HepG2 (cell line): Measurements from ENCODE around the gene APOC1. TPM values are rescaled to one million over a fixed set of nuclear protein-coding genes. Genes with fewer than 3 reads are reported as not detected.
A peak's percentile ranks its signal among the peaks of the same experiment; 100 is the strongest.

Experiments
- HNF1B ChIP-seq: sonication (generic); formaldehyde crosslinking; IDR thresholded peaks from 2 replicates; pipeline ENCODE4 v1.5.1; 2020; ENCODE audit warnings: mild to moderate bottlenecking, moderate library complexity, missing genetic modification reagents
- HNRNPL ChIP-seq: fragments of 200-400 bp; formaldehyde crosslinking; IDR thresholded peaks from 2 replicates; pipeline ENCODE4 v1.6.1; 2017; ENCODE audit warnings: mild to moderate bottlenecking, low read depth, low read length
- ISX ChIP-seq: sonication (generic); formaldehyde crosslinking; conservative IDR thresholded peaks from 2 replicates; pipeline ENCODE4 v1.5.0; 2020; ENCODE audit warnings: missing genetic modification reagents
- MED13 ChIP-seq: sonication (generic); formaldehyde crosslinking; IDR thresholded peaks from 2 replicates; pipeline ENCODE4 v1.5.0; 2020; ENCODE audit warnings: missing genetic modification reagents
- MIXL1 ChIP-seq: IDR thresholded peaks from 2 replicates; pipeline ENCODE4 v1.6.1; 2016
- NFAT5 ChIP-seq: sonication (generic); formaldehyde crosslinking; IDR thresholded peaks from 2 replicates; pipeline ENCODE4 v1.4.0; 2020; ENCODE audit warnings: missing genetic modification reagents
- RCOR2 ChIP-seq: IDR thresholded peaks from 2 replicates; pipeline ENCODE4 v1.6.1; 2016; ENCODE audit warnings: missing biosample characterization, missing genetic modification reagents
- SIN3A ChIP-seq: IDR thresholded peaks from 2 replicates; pipeline ENCODE4 v1.6.1; 2011; ENCODE audit warnings: low read depth, mild to moderate bottlenecking, control low read depth, low read length, borderline replicate concordance
- SOX6 ChIP-seq, 2 experiments: fragments of 450-650 bp in 1 of 2; sonication (generic) in 1 of 2; formaldehyde crosslinking in 1 of 2; IDR thresholded peaks; 2 replicates each; pipeline versions ENCODE4 v1.4.0 to v1.6.1; 2017 to 2020; ENCODE audit warnings: antibody characterized with exemption in 1 of 2, mild to moderate bottlenecking in 1 of 2, missing genetic modification reagents in 1 of 2
- SSRP1 ChIP-seq: IDR thresholded peaks from 2 replicates; pipeline ENCODE4 v1.6.1; 2016; ENCODE audit warnings: control low read depth
- ZNF263 ChIP-seq: sonication (generic); formaldehyde crosslinking; IDR thresholded peaks from 2 replicates; pipeline ENCODE4 v1.4.0; 2020; ENCODE audit warnings: missing genetic modification reagents
- ZNF264 ChIP-seq: sonication (generic); formaldehyde crosslinking; IDR thresholded peaks from 2 replicates; pipeline ENCODE4 v1.4.0; 2020; ENCODE audit warnings: missing genetic modification reagents
- ZNF331 ChIP-seq: sonication (generic); formaldehyde crosslinking; IDR thresholded peaks from 2 replicates; pipeline ENCODE4 v1.4.0; 2020; ENCODE audit warnings: missing genetic modification reagents
- ZNF644 ChIP-seq: IDR thresholded peaks from 2 replicates; pipeline ENCODE4 v1.6.1; 2016; ENCODE audit warnings: low read depth
- ZNF766 ChIP-seq: sonication (generic); formaldehyde crosslinking; IDR thresholded peaks from 2 replicates; pipeline ENCODE4 v1.5.0; 2020; ENCODE audit warnings: missing genetic modification reagents, borderline replicate concordance
- polyA plus RNA-seq, 8 experiments: library from polyadenylated mRNA; depleted of rRNA in 3 of 8; stranded (reverse) in 7 of 8; unstranded in 1 of 8; fragments of >200 nt; fragmentation: Illumina TruSeq in 4 of 8; extraction: Trizol in 4 of 8; gene quantifications; 2 replicates each; pipeline versions ENCODE4 v1.2.1 to v1.2.3, GENCODE V29; 2011 to 2016; ENCODE audit warnings: low read depth in 4 of 8, missing spikeins in 1 of 8, mixed read lengths in 1 of 8; ENCODE audit not compliant: insufficient read depth in 1 of 8
- total RNA-seq, 5 experiments: library from RNA; depleted of rRNA; stranded (reverse); fragments of >200 nt; fragmentation: Illumina TruSeq; extraction: Trizol; gene quantifications; 2 replicates each; pipeline ENCODE4 v1.2.3, GENCODE V29; 2016; ENCODE audit warnings: low read depth in 1 of 5
- TF ChIP-seq, protein P1 (sequence below): sonication (generic); formaldehyde crosslinking; IDR thresholded peaks from 2 replicates; pipeline ENCODE4 v1.5.0; 2020; ENCODE audit warnings: mild to moderate bottlenecking, missing genetic modification reagents
- TF ChIP-seq, protein P2 (sequence below): sonication (generic); formaldehyde crosslinking; IDR thresholded peaks from 2 replicates; pipeline ENCODE4 v1.5.0; 2020; ENCODE audit warnings: mild to moderate bottlenecking, missing genetic modification reagents, borderline replicate concordance

Gene APOC1
- total and polyA plus RNA-seq, 2 of the 13 experiments (the other 11 are each of a cell fraction or from before 2014, with no cell fraction given) = 600 to 1,235 TPM

- TF ChIP-seq HNF1B (CRISPR knock-in tag) (peak; percentile 58), ZNF644 (CRISPR knock-in tag) (peak; percentile 73; the same call in 1 of the 2 replicates), SIN3A (peak; percentile 69; the same call in 1 of the 2 replicates), ZNF331 (CRISPR knock-in tag) (peak; percentile 95), ZNF264 (CRISPR knock-in tag) (peak; percentile 75), HNRNPL (peak; percentile 94), ZNF263 (CRISPR knock-in tag) (peak; percentile 52; the same call in 1 of the 2 replicates), RCOR2 (peak; percentile 90; the same call in 1 of the 2 replicates), NFAT5 (peak; percentile 31; the same call in 1 of the 2 replicates), MIXL1 (peak; percentile 94), SOX6 (IDR thresholded peaks at IDR 0.05) (no peak), SOX6 (CRISPR knock-in tag; IDR thresholded peaks at IDR 0.05) (peak; percentile 96), MED13 (CRISPR knock-in tag) (peak; percentile 97), SSRP1 (CRISPR knock-in tag) (peak; percentile 79; the same call in 1 of the 2 replicates), ZNF766 (CRISPR knock-in tag) (peak; percentile 43; the same call in 1 of the 2 replicates), ISX (CRISPR knock-in tag) (no peak)
- TF ChIP-seq, protein P1, sequence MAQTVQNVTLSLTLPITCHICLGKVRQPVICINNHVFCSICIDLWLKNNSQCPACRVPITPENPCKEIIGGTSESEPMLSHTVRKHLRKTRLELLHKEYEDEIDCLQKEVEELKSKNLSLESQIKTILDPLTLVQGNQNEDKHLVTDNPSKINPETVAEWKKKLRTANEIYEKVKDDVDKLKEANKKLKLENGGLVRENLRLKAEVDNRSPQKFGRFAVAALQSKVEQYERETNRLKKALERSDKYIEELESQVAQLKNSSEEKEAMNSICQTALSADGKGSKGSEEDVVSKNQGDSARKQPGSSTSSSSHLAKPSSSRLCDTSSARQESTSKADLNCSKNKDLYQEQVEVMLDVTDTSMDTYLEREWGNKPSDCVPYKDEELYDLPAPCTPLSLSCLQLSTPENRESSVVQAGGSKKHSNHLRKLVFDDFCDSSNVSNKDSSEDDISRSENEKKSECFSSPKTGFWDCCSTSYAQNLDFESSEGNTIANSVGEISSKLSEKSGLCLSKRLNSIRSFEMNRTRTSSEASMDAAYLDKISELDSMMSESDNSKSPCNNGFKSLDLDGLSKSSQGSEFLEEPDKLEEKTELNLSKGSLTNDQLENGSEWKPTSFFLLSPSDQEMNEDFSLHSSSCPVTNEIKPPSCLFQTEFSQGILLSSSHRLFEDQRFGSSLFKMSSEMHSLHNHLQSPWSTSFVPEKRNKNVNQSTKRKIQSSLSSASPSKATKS (CRISPR knock-in tag) = no peak; the same call in 1 of the 2 replicates
- TF ChIP-seq, protein P2, sequence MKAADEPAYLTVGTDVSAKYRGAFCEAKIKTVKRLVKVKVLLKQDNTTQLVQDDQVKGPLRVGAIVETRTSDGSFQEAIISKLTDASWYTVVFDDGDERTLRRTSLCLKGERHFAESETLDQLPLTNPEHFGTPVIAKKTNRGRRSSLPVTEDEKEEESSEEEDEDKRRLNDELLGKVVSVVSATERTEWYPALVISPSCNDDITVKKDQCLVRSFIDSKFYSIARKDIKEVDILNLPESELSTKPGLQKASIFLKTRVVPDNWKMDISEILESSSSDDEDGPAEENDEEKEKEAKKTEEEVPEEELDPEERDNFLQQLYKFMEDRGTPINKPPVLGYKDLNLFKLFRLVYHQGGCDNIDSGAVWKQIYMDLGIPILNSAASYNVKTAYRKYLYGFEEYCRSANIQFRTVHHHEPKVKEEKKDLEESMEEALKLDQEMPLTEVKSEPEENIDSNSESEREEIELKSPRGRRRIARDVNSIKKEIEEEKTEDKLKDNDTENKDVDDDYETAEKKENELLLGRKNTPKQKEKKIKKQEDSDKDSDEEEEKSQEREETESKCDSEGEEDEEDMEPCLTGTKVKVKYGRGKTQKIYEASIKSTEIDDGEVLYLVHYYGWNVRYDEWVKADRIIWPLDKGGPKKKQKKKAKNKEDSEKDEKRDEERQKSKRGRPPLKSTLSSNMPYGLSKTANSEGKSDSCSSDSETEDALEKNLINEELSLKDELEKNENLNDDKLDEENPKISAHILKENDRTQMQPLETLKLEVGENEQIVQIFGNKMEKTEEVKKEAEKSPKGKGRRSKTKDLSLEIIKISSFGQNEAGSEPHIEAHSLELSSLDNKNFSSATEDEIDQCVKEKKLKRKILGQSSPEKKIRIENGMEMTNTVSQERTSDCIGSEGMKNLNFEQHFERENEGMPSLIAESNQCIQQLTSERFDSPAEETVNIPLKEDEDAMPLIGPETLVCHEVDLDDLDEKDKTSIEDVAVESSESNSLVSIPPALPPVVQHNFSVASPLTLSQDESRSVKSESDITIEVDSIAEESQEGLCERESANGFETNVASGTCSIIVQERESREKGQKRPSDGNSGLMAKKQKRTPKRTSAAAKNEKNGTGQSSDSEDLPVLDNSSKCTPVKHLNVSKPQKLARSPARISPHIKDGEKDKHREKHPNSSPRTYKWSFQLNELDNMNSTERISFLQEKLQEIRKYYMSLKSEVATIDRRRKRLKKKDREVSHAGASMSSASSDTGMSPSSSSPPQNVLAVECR (CRISPR knock-in tag) = peak; percentile 82; the same call in 1 of the 2 replicates
Observed at GRCh38 chr19:44924243-44924725, 9.9 kb downstream of the APOC1 start (continued).
